K562 (cell line): ENCODE data around the gene FRYL. TPM values are rescaled to one million over a fixed set of nuclear protein-coding genes. Genes with fewer than 3 reads are reported as not detected.

Source experiments
- DACH1 ChIP-seq: fragments of 450-650 bp; IDR thresholded peaks from 2 replicates; pipeline ENCODE4 v1.6.1; 2018; ENCODE audit not compliant: partially characterized antibody
- EHMT2 ChIP-seq: fragments of 450-650 bp; IDR thresholded peaks from 2 replicates; pipeline ENCODE4 v1.6.1; 2018; ENCODE audit warnings: antibody characterized with exemption
- GATAD2A ChIP-seq: fragments of 450-650 bp; IDR thresholded peaks from 2 replicates; pipeline ENCODE4 v1.6.1; 2017
- HMGN3 ChIP-seq: IDR thresholded peaks from 2 replicates; pipeline ENCODE4 v1.6.1; 2011; ENCODE audit warnings: borderline replicate concordance, low read depth, mild to moderate bottlenecking, mixed read lengths, low read length; ENCODE audit not compliant: insufficient read length; ENCODE audit errors: extremely low read depth
- NRF1 ChIP-seq, 2 experiments: fragments of 450-650 bp; IDR thresholded peaks in 1 of 2; conservative IDR thresholded peaks in 1 of 2; 2 replicates each; pipeline ENCODE4 v1.6.1; 2014; ENCODE audit warnings: mild to moderate bottlenecking in 2 of 2
- SMAD4 ChIP-seq: fragments of 250-450 bp; sonication (Bioruptor Pico); conservative IDR thresholded peaks from 2 replicates; pipeline ENCODE4 v1.8.0; 2021; ENCODE audit warnings: inconsistent platforms, mild to moderate bottlenecking, moderate library complexity
- SMC3 ChIP-seq: conservative IDR thresholded peaks from 2 replicates; pipeline ENCODE4 v1.6.1; 2011; ENCODE audit warnings: low read depth, low read length, improper control_type of control experiment; ENCODE audit not compliant: insufficient read depth
- TBP ChIP-seq: optimal IDR thresholded peaks from 2 replicates; pipeline ENCODE3; 2011; ENCODE audit warnings: low read depth, low read length, improper control_type of control experiment
- ZC3H8 ChIP-seq: fragments of 450-650 bp; IDR thresholded peaks from 2 replicates; pipeline ENCODE4 v1.6.1; 2017
- ZNF407 ChIP-seq: fragments of 450-650 bp; IDR thresholded peaks from 2 replicates; pipeline ENCODE4 v1.6.1; 2016; ENCODE audit warnings: low read depth
- polyA plus RNA-seq, 8 experiments: library from polyadenylated mRNA; depleted of rRNA in 4 of 8; stranded (reverse) in 5 of 8; unstranded in 3 of 8; fragments of >200 nt; fragmentation: Nextera tagmentation in 2 of 8; fragmentation: Illumina TruSeq in 1 of 8; extraction: Ambion mirVana in 2 of 8; extraction: Trizol in 1 of 8; gene quantifications; 2 replicates each; pipeline versions ENCODE4 v1.2.1 to v1.2.3, GENCODE V29; 2011 to 2014; ENCODE audit warnings: inconsistent platforms in 1 of 8, missing spikeins in 1 of 8
- total RNA-seq, 7 experiments: library from RNA; depleted of rRNA in 6 of 7; stranded (reverse); fragments of >200 nt in 6 of 7; fragmentation: Illumina TruSeq in 2 of 7; extraction: Trizol in 2 of 7; gene quantifications; 2 replicates each; pipeline versions ENCODE4 v1.2.1 to v1.2.3, GENCODE V29; 2011 to 2021; ENCODE audit warnings: low replicate concordance in 1 of 7
- TF ChIP-seq, protein P1 (sequence below), 3 experiments: IDR thresholded peaks in 2 of 3; conservative IDR thresholded peaks in 1 of 3; 2 replicates each; pipeline ENCODE4 v1.5.1; 2011 to 2012; ENCODE audit warnings: low read length in 3 of 3, mild to moderate bottlenecking in 3 of 3, control low read depth in 2 of 3, improper control_type of control experiment in 1 of 3, inconsistent platforms in 1 of 3, low read depth in 1 of 3, mixed read lengths in 1 of 3, moderate library complexity in 1 of 3; ENCODE audit not compliant: insufficient read depth in 2 of 3
- TF ChIP-seq, protein P2 (sequence below): fragments of 450-650 bp; IDR thresholded peaks from 2 replicates; pipeline ENCODE4 v1.6.1; 2016
- TF ChIP-seq, protein P3 (sequence below): fragments of 250-450 bp; sonication (Bioruptor Pico); IDR thresholded peaks from 2 replicates; pipeline ENCODE4 v1.9.0; 2021; ENCODE audit warnings: mild to moderate bottlenecking

Gene FRYL
- total and polyA plus RNA-seq, 9 of the 15 experiments (the other 6 are each of a cell fraction or from before 2014, with no cell fraction given) = 7.2 to 34.9 (median 15.9) TPM

DNA sequence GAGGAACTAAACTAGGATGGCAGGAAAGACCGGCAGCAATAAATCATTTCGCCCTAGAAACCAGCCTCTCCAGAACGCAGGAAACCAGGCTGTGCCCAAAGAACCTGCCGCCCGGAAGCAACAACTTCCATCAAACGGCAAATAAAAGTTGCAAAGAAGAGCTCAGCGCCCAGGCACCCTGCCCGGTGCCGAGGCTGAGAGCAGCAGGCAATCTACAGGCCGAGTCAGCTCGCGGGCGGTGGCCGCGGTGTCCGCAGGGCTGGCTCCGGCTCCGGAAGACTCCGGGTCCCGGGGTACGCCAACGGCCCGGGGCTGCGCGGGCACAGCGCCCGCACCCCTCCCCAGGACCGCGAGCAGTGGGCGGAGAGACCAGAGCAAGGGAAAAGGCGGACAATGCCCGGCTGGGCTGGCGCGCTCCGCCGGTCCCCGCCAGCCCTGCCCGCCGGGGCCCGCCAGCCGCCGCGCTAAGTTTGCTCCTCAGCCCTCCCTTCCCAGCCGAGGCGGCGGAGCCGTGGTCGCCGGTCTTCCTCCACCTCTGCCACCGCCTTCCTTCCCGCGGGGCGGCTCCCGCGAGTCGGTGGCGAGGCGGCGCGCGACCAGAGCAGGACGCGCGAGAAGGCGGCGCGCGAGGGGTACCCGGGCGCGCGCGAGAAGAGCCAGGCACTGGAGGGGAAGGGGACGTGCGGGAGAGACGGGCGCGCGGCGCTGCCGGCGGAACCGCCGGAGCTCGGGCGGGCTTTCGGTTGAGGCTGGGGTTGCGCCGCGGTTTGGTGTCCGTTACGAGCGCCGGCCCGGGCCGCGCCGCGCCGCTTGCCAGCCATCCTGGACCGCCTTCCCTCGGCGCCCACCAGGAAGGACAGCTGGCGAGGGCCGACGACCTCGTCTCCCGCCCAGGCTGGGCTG lies 733 bp downstream of the FRYL start (continued):
- TF ChIP-seq, protein P1, sequence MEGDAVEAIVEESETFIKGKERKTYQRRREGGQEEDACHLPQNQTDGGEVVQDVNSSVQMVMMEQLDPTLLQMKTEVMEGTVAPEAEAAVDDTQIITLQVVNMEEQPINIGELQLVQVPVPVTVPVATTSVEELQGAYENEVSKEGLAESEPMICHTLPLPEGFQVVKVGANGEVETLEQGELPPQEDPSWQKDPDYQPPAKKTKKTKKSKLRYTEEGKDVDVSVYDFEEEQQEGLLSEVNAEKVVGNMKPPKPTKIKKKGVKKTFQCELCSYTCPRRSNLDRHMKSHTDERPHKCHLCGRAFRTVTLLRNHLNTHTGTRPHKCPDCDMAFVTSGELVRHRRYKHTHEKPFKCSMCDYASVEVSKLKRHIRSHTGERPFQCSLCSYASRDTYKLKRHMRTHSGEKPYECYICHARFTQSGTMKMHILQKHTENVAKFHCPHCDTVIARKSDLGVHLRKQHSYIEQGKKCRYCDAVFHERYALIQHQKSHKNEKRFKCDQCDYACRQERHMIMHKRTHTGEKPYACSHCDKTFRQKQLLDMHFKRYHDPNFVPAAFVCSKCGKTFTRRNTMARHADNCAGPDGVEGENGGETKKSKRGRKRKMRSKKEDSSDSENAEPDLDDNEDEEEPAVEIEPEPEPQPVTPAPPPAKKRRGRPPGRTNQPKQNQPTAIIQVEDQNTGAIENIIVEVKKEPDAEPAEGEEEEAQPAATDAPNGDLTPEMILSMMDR (IDR thresholded peaks at IDR 0.05 in 2 of 3, conservative IDR thresholded peaks at IDR 0.05 in 1 of 3; ENCODE audit: insufficient read depth in 2 of 3, low read depth in 1 of 3, low read length in 3 of 3) = peak in 2 of 3 experiments; percentile 17 to 29; a peak in 3 of 6 replicates
- TF ChIP-seq, protein P2, sequence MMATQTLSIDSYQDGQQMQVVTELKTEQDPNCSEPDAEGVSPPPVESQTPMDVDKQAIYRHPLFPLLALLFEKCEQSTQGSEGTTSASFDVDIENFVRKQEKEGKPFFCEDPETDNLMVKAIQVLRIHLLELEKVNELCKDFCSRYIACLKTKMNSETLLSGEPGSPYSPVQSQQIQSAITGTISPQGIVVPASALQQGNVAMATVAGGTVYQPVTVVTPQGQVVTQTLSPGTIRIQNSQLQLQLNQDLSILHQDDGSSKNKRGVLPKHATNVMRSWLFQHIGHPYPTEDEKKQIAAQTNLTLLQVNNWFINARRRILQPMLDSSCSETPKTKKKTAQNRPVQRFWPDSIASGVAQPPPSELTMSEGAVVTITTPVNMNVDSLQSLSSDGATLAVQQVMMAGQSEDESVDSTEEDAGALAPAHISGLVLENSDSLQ = peak; percentile 71
- TF ChIP-seq SMC3 (no peak), SMAD4 (CRISPR knock-in tag) (peak; percentile 60; the same call in 1 of the 2 replicates), TBP (no peak), NRF1 (conservative IDR thresholded peaks at IDR 0.05 in 1 of 2, IDR thresholded peaks at IDR 0.05 in 1 of 2) (peak; percentile 54 to 64; a peak in 2 of 4 replicates), EHMT2 (no peak), HMGN3 (peak; percentile 60), ZC3H8 (no peak), DACH1 (no peak), GATAD2A (0 out of 2 replicates have a peak, but pooled peaks have one; percentile 20), ZNF407 (no peak)
- TF ChIP-seq, protein P3, sequence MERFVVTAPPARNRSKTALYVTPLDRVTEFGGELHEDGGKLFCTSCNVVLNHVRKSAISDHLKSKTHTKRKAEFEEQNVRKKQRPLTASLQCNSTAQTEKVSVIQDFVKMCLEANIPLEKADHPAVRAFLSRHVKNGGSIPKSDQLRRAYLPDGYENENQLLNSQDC = no peak
